Mesenchymal stem cell (in vitro differentiated cells and primary cell): Measurements from ENCODE around the gene ATP5MC2.
"Not testable (repeated sequence)": the region's sequence is repeated elsewhere in the genome, so short reads cannot be mapped to it uniquely, and the experiment has no call there.

Source experiments
- DNase-seq: peaks from one replicate; pipeline ENCODE4 v3.0.0-alpha.2; 2013
- H2AFZ ChIP-seq: one replicate; pipeline ENCODE4 v1.6.1; 2013; ENCODE audit warnings: low read depth, mild to moderate bottlenecking, control low read depth, inconsistent platforms, low read length, moderate library complexity
- H2AK5ac ChIP-seq: 2 replicates; pipeline ENCODE4 v1.6.1; 2013; ENCODE audit warnings: low read length, moderate library complexity, mild to moderate bottlenecking, inconsistent platforms; ENCODE audit not compliant: severe bottlenecking
- H2BK120ac ChIP-seq: one replicate; pipeline ENCODE4 v1.6.1; 2013; ENCODE audit warnings: low read depth, mild to moderate bottlenecking, inconsistent platforms, low read length, moderate library complexity
- H2BK12ac ChIP-seq, 2 experiments: one replicate each; pipeline ENCODE4 v1.6.1; 2013; ENCODE audit warnings: inconsistent platforms in 2 of 2, low read length in 2 of 2, mild to moderate bottlenecking in 2 of 2, moderate library complexity in 2 of 2, control low read depth in 1 of 2
- H2BK15ac ChIP-seq: one replicate; pipeline ENCODE4 v1.6.1; 2013; ENCODE audit warnings: mild to moderate bottlenecking, low read depth, inconsistent platforms; ENCODE audit not compliant: poor library complexity, severe bottlenecking
- H2BK5ac ChIP-seq: 2 replicates; pipeline ENCODE4 v1.6.1; 2013; ENCODE audit warnings: low read depth, mild to moderate bottlenecking, low read length, control low read depth, inconsistent platforms; ENCODE audit not compliant: poor library complexity, severe bottlenecking
- H3K14ac ChIP-seq, 2 experiments: one replicate each; pipeline ENCODE4 v1.6.1; 2013; ENCODE audit warnings: inconsistent platforms in 2 of 2, low read length in 2 of 2, control low read depth in 1 of 2, mild to moderate bottlenecking in 1 of 2, moderate library complexity in 1 of 2
- H3K18ac ChIP-seq, 2 experiments: one replicate each; pipeline ENCODE4 v1.6.1; 2013; ENCODE audit warnings: inconsistent platforms in 2 of 2, low read length in 2 of 2, control low read depth in 1 of 2, low read depth in 1 of 2, mild to moderate bottlenecking in 1 of 2
- H3K23ac ChIP-seq, 2 experiments: one replicate each; pipeline ENCODE4 v1.6.1; 2013; ENCODE audit warnings: inconsistent platforms in 2 of 2, low read length in 2 of 2, mild to moderate bottlenecking in 2 of 2, moderate library complexity in 2 of 2, control low read depth in 1 of 2
- H3K27ac ChIP-seq: 2 replicates; pipeline ENCODE4 v1.5.1; 2013; ENCODE audit warnings: mild to moderate bottlenecking, moderate library complexity, low read length, control low read depth, inconsistent platforms; ENCODE audit not compliant: poor library complexity, severe bottlenecking
- H3K27me3 ChIP-seq, 2 experiments: 2 replicates each; pipeline versions ENCODE4 v1.6.1 to v1.7.0; 2013; ENCODE audit warnings: low read length in 2 of 2, mild to moderate bottlenecking in 2 of 2, moderate library complexity in 2 of 2, control low read depth in 1 of 2, inconsistent platforms in 1 of 2; ENCODE audit not compliant: control insufficient read depth in 1 of 2, insufficient read depth in 1 of 2
- H3K36me3 ChIP-seq, 2 experiments: 2 replicates each; pipeline versions ENCODE4 v1.6.1 to v1.7.0; 2013; ENCODE audit warnings: low read length in 2 of 2, control low read depth in 1 of 2, inconsistent platforms in 1 of 2, low read depth in 1 of 2, mild to moderate bottlenecking in 1 of 2; ENCODE audit not compliant: insufficient read depth in 2 of 2, control insufficient read depth in 1 of 2
- H3K4ac ChIP-seq, 2 experiments: one replicate each; pipeline ENCODE4 v1.6.1; 2013; ENCODE audit warnings: inconsistent platforms in 2 of 2, low read length in 2 of 2, mild to moderate bottlenecking in 2 of 2, moderate library complexity in 2 of 2, control low read depth in 1 of 2, low read depth in 1 of 2
- H3K4me1 ChIP-seq: 2 replicates; pipeline ENCODE4 v1.6.1; 2013; ENCODE audit warnings: low read depth, low read length, control low read depth; ENCODE audit not compliant: control insufficient read depth, insufficient read depth
- H3K4me2 ChIP-seq: 2 replicates; pipeline ENCODE4 v1.6.1; 2013; ENCODE audit warnings: low read length, mild to moderate bottlenecking, inconsistent platforms; ENCODE audit not compliant: poor library complexity, severe bottlenecking
- H3K4me3 ChIP-seq, 2 experiments: 2 replicates each; pipeline versions ENCODE4 v1.5.1 to v1.7.0; 2013; ENCODE audit warnings: low read length in 2 of 2, mild to moderate bottlenecking in 2 of 2, control low read depth in 1 of 2, low read depth in 1 of 2; ENCODE audit not compliant: insufficient read depth in 1 of 2
- H3K79me1 ChIP-seq: replicated peaks from 2 replicates; pipeline ENCODE4 v1.6.1; 2013; ENCODE audit warnings: mild to moderate bottlenecking, control low read depth, low read length, inconsistent platforms; ENCODE audit not compliant: poor library complexity, severe bottlenecking
- H3K9ac ChIP-seq: 2 replicates; pipeline ENCODE4 v1.7.0; 2013; ENCODE audit warnings: mild to moderate bottlenecking, low read length, moderate library complexity
- H3K9me3 ChIP-seq: 2 replicates; pipeline ENCODE4 v1.7.0; 2013; ENCODE audit warnings: mild to moderate bottlenecking, low read length; ENCODE audit not compliant: control insufficient read depth
- H4K8ac ChIP-seq: one replicate; pipeline ENCODE4 v1.6.1; 2013; ENCODE audit warnings: inconsistent platforms, mild to moderate bottlenecking, low read length, moderate library complexity
- H4K91ac ChIP-seq: one replicate; pipeline ENCODE4 v1.6.1; 2013; ENCODE audit warnings: mild to moderate bottlenecking, low read length, inconsistent platforms
- WGBS: methylation state at CpG from one replicate; pipeline ENCODE4 v1.1.7; 2013; ENCODE audit warnings: mixed read lengths; 5-methylcytosine and 5-hydroxymethylcytosine counted together

ATP5MC2 gene

GRCh38 chr12:53684654-53685220 is 8.9 kb upstream of the ATP5MC2 start:
- no peaks in the 10 kb centered on the region for H3K4me1 ChIP-seq
- peaks cover 0 to 4% of the 10 kb centered on the region in 2 experiments for H3K27me3 ChIP-seq
- H3K9ac ChIP-seq, result no peak overlapping the region
- 88% methylated on average over 3 of the region's 3 CpGs for WGBS
- no peak overlapping the region for H4K8ac ChIP-seq
- no peak overlapping the region for H4K91ac ChIP-seq
- no peak overlapping the region for H2BK120ac ChIP-seq
- H3K36me3 ChIP-seq, result no peaks in the 10 kb centered on the region
- no peak overlapping the region for H2BK15ac ChIP-seq
- H3K4ac ChIP-seq, result no peak overlapping the region
- no peaks in the 10 kb centered on the region for H3K9me3 ChIP-seq
- no peak overlapping the region for H2BK12ac ChIP-seq
- no peak overlapping the region for H3K4me3 ChIP-seq
- no peak overlapping the region for H3K23ac ChIP-seq
- H3K18ac ChIP-seq, result no peak overlapping the region
- no peak overlapping the region for H2AFZ ChIP-seq
- DNase-seq, result no peak
- H3K79me1 ChIP-seq, result no peaks in the 10 kb centered on the region
- no peak overlapping the region for H2BK5ac ChIP-seq
- H3K27ac ChIP-seq, result no peak overlapping the region
- H3K4me2 ChIP-seq, result no peak overlapping the region
- H2AK5ac ChIP-seq, result no peak overlapping the region
- H3K14ac ChIP-seq, result no peak overlapping the region

DNA sequence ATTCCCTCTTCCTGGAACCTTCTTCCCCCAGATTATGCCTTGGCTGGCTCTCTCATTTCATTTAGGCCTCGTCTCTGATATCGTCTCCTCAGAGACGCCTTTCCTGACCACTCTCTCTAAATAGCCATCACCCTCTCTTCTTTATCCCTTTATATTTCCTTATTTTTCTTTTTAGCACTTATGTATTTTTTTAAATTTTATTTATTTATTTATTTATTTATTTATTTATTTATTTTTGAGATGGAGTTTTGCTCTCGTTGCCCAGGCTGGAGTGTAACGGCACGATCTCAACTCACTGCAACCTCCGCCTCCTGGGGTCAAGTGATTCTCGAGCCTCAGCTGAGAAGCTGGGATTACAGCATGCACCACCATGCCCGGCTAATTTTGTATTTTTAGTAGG is 8.1 kb upstream of the ATP5MC2 start:
- Histone ChIP-seq H2AK5ac (no peak overlapping the region), H3K14ac (no peak overlapping the region), H3K4me1 (no peaks in the 10 kb centered on the region), H3K18ac (no peak overlapping the region), H2AFZ (no peak overlapping the region), H3K9ac (no peak overlapping the region), H2BK15ac (no peak overlapping the region), H3K9me3 (no peaks in the 10 kb centered on the region), H3K27me3 (no peaks in the 10 kb centered on the region), H4K8ac (no peak overlapping the region), H3K79me1 (no peaks in the 10 kb centered on the region), H3K36me3 (no peaks in the 10 kb centered on the region), H2BK5ac (no peak overlapping the region), H2BK120ac (no peak overlapping the region), H4K91ac (no peak overlapping the region), H3K4me2 (no peak overlapping the region), H3K27ac (no peak overlapping the region), H3K23ac (no peak overlapping the region), H3K4me3 (no peak overlapping the region), H3K4ac (no peak overlapping the region), H2BK12ac (no peak overlapping the region)
- WGBS, result 85% methylated on average over 9 of the region's 9 CpGs
- DNase-seq, result no peak

DNA sequence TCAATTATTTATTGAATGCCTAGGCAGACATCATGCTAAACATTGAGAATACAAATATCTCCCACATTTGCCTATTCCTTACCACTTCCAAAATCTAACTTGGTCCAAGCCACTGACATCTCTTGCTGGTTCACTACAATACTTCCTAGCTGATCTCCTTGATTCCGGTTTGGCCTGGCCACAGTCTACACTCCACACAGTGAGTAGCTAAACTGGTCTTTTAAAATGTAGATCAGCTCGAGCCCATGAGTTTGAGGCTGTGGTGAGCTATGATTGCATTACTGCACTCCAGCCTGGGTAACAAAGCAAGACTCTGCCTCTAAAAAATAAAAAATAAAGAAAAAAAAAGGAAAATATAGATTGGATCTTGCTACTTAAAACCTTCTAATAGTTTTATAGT is 7.6 kb upstream of the ATP5MC2 start:
- H2BK120ac ChIP-seq, result no peak overlapping the region
- H2BK15ac ChIP-seq, result no peak overlapping the region
- no peak overlapping the region for H4K91ac ChIP-seq
- H3K79me1 ChIP-seq, result no peaks in the 10 kb centered on the region
- no peak overlapping the region for H3K4ac ChIP-seq
- H2BK5ac ChIP-seq, result no peak overlapping the region
- no peak overlapping the region for H3K4me2 ChIP-seq
- H3K14ac ChIP-seq, result no peak overlapping the region
- H3K18ac ChIP-seq, result no peak overlapping the region
- no peak for DNase-seq
- 100% methylated on average over 1 of the region's 2 CpGs for WGBS
- no peaks in the 10 kb centered on the region for H3K9me3 ChIP-seq
- H3K36me3 ChIP-seq, result no peaks in the 10 kb centered on the region
- no peak overlapping the region for H2BK12ac ChIP-seq
- no peak overlapping the region for H3K9ac ChIP-seq
- H3K23ac ChIP-seq, result no peak overlapping the region
- H3K27me3 ChIP-seq, result no peaks in the 10 kb centered on the region
- no peak overlapping the region for H2AFZ ChIP-seq
- no peaks in the 10 kb centered on the region for H3K4me1 ChIP-seq
- no peak overlapping the region for H3K4me3 ChIP-seq
- H3K27ac ChIP-seq, result no peak overlapping the region
- no peak overlapping the region for H2AK5ac ChIP-seq
- H4K8ac ChIP-seq, result no peak overlapping the region

DNA sequence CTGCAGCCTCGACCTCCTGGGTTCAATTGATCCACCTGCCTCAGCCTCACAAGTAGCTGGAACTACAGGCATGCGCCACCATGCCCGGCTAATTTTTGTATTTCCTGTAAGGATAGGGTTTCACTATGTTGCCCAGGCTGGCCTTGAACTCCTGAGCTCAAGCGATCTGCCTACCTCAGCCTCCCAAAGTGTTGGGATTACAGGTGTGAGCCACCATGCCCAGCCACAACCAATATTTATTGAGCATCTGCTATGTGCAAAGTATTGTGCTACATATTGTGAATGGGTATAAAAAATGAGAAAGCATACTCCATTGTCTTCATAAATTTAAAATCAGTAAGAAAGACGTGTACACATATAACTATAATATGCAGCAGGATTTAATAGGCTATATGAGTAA is 4.2 kb upstream of the ATP5MC2 start:
- not testable (repeated sequence) for H2AFZ ChIP-seq, H3K14ac ChIP-seq, DNase-seq, H3K27me3 ChIP-seq, H2AK5ac ChIP-seq, H2BK12ac ChIP-seq, H2BK15ac ChIP-seq, H3K36me3 ChIP-seq, H3K79me1 ChIP-seq, H3K27ac ChIP-seq, H3K4ac ChIP-seq, H3K4me3 ChIP-seq, H3K23ac ChIP-seq, H3K9ac ChIP-seq, H4K8ac ChIP-seq, H3K18ac ChIP-seq, H3K4me2 ChIP-seq, H2BK120ac ChIP-seq, H2BK5ac ChIP-seq, H4K91ac ChIP-seq, H3K9me3 ChIP-seq
- peaks cover 11% of the 10 kb centered on the region for H3K4me1 ChIP-seq
- 95% methylated on average over 4 of the region's 5 CpGs for WGBS
